Omental fat pad (tissue), 4 donors: Measurements from ENCODE around the gene PRIM1. TPM values are rescaled to one million over a fixed set of nuclear protein-coding genes. Genes with fewer than 3 reads are reported as not detected.

ENCODE experiments used
- ATAC-seq: fragments of 150-250 bp; one replicate; pipeline ENCODE4 v1.9.1; 2016; ENCODE audit warnings: mild to moderate bottlenecking, moderate library complexity; ENCODE audit not compliant: low FRiP score
- DNase-seq: peaks from one replicate; pipeline ENCODE4 v3.0.0-alpha.2; 2019; ENCODE audit warnings: low spot score
- total RNA-seq, 4 donors: library from RNA; depleted of rRNA; stranded (reverse); fragments of >200 nt; gene quantifications; one replicate each; pipeline ENCODE4 v1.1.0, GENCODE V29; 2016
- TF ChIP-seq, protein P1 (sequence below), 3 donors: fragments of 450-650 bp; IDR thresholded peaks; one replicate each; pipeline ENCODE4 v1.5.1; 2016 to 2017; ENCODE audit warnings: antibody characterized with exemption in 3 of 3, mild to moderate bottlenecking in 3 of 3, moderate library complexity in 2 of 3

PRIM1 gene
- total RNA-seq, 4 donors from 2014 or later, result 2.8 to 10.7 (median 5.5) TPM

DNA sequence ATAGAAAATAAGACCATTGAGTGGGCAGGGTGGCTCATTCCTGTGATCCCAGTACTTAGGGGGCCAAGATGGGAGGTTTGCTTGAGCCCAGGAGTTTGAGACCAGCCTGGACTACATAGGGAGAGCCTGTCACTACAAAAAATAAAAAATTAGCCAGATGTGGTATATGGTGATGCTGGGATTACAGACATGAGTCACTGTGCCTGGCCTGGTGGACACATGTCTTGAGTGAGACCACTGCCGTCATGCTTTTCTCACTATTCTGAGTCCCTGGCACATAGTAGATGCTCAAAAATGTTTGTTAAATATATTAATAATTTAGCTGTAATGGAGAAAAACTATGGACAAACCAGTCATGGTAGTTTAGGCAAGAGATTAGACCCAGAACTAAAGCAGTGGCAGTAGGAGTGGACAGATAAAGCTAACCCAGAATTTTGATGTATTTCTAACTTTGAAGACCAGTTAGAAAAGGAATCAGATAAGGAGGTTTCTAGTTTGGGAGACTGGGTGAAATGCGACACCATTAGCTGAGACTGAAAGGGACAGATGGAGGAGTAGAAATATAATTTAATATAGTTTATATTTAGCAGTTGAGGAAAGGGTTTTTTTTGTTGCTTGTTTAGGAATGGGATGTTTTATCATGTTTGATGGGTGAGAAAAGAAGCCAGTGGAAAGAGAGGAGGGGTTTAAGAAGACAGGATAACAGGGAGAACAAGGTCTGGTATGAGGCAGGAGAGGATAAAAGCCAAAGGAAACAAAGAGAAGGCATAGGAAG is 56.6 kb downstream of the PRIM1 start:
- TF ChIP-seq, protein P1, sequence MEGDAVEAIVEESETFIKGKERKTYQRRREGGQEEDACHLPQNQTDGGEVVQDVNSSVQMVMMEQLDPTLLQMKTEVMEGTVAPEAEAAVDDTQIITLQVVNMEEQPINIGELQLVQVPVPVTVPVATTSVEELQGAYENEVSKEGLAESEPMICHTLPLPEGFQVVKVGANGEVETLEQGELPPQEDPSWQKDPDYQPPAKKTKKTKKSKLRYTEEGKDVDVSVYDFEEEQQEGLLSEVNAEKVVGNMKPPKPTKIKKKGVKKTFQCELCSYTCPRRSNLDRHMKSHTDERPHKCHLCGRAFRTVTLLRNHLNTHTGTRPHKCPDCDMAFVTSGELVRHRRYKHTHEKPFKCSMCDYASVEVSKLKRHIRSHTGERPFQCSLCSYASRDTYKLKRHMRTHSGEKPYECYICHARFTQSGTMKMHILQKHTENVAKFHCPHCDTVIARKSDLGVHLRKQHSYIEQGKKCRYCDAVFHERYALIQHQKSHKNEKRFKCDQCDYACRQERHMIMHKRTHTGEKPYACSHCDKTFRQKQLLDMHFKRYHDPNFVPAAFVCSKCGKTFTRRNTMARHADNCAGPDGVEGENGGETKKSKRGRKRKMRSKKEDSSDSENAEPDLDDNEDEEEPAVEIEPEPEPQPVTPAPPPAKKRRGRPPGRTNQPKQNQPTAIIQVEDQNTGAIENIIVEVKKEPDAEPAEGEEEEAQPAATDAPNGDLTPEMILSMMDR (IDR thresholded peaks at IDR 0.05), result no peak
- DNase-seq, result no peak
- ATAC-seq, result no peak

DNA sequence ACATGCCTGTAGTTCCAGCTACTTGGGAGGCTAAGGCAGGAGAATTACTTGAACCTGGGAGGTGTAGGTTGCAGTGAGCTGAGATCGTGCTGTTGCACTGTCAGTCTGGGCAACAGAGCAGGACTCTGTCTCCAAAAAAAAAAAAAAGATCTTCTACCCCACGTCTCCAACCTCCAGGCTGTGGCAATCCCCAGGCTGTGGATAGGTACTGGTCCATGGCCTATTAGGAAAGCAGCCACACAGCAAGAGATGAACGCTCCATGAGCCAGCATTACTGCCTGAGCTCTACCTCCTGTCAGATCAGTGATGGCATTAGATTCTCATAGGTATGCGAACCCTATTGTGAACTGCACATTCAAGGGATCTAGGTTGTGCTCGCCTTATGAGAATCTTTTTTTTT is 58.0 kb downstream of the PRIM1 start:
- DNase-seq, result no peak
- ATAC-seq, result no peak
- TF ChIP-seq, protein P1 (IDR thresholded peaks at IDR 0.05), result no peak

DNA sequence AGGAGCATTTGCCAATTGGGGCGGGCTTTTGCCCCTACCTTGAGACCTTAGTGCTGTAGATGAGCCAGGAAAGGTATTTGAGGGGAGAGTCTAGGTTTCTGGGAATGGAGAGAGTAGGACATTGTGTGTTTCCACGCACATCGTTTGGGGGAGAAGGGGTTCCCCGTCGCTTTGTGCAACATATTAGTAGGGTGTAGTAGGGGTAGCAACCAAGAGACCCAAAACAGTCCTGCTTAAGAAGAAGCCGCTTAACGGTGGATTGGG is 63.3 kb downstream of the PRIM1 start:
- DNase-seq (no peak), ATAC-seq (no peak)
- TF ChIP-seq, protein P1 (IDR thresholded peaks at IDR 0.05), result no peak

DNA sequence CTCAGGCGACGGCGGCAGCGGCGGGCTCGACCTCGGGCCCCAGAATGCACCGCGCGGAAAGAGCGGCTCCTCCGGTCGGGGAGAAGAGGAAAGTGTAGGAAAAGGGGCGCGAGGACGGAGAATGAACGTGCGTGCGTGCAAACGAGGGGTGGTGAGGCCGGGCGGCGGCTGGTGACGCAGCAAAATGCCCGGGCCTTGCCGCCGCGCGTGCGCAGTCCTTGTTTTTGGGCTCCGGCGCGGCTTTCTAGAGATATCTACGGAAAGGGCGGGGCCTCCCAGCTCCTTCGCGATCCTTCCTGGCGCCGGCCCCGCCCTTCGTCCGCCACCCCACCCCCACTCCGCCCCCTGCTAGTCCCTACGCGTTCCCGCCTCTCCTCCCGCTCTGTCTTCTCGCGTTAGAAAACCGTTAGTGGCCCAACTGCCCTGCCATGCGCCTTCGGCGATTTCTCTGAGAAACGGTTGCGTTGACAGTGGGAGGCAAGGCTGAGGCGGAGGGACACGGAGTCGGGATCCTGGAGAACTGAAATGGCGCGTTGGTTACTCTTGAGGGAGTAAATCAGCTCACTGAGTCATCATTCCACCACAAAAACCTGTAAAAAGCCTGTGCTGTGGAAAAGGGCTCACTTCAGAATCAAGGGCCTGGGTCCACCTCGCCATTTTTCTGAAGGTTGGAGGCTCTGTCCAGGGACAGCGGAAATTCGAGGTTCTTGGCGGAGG is 63.8 kb downstream of the PRIM1 start, which contains the start of gene PTGES3:
TSS of gene PTGES3 (minus strand) at position 156 of the 717 bp plus-strand sequence. CDS start 285 bp downstream, outside the sequence.
- peak; percentile 93 for ATAC-seq
- DNase-seq, result peak; percentile 91
- TF ChIP-seq, protein P1 (IDR thresholded peaks at IDR 0.05), result no peak

DNA sequence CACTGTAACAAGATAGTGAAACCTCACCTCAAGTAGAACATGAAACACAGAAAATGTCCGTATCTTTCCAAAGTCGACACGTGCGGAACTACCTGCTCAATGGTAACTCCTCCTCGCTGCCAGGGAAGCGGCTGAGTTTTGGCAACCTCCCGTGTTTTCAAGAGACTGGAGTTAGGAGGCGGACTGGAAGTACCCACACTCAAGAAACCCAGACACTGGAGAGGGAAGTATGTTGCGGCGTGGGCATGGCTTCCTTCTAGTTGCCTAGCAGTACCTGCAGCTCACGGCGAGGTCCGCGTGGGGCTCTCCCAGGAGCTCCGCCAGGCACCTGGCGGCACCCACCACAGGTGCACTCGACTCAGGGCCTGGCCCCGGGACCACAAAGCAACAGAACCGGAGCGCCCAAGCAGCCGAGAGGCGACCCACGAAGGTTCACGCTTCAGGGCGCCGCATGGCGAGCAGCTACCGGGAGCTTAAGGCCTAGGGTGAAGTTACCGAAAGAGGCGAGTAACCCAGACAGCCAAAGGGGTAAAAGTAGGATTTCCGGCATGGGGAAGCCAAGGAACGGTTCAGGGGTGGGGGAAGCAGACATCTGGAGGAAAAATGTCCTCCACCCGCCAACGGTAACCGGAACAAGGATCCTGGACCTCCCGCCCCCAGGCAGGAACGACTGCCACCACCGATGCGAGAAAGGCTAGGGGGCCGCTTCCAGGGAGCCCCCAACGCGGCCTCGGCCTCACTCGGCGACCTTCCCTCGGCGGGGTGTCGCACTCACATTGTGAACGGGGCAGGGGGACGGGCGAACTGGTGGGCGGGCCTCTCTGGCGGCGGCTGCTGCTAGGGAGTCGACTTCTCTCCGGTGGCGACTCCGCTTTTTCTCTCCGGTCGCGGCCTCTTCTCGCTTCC is 64.6 kb downstream of the PRIM1 start:
- peak; percentile 52 for ATAC-seq
- TF ChIP-seq, protein P1 (IDR thresholded peaks at IDR 0.05), result no peak
- no peak for DNase-seq

DNA sequence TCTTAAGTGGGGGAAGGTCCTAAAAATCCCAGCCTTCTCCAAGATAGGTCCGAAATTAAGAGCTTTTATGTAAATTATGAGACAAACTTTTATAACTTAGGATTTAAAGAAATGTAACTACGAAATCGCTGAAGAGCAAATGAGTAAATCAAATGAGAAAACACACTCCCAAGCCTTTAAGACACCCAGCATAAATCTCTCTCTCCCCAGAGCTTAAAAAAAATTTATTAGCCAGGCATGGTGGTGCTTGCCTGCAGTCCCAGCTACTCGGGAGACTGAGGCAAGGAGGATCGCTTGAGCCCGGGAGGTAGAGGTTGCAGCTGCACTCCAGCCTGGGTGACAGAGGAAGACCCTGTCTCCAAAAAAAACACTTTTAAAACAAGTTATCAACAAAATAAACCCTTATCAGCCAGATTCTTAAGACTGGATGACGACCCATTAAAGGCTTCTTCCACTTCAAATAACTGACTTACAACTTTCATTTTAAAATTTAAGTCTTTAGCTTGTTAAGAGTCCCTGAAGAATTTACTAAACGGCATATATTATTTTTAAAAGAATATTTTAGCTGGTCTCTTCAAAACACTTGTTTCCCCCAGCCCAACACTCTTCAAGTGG is 67.3 kb downstream of the PRIM1 start:
- DNase-seq, result no peak
- TF ChIP-seq, protein P1 (IDR thresholded peaks at IDR 0.05), result no peak
- no peak for ATAC-seq
